GM23338 (cell line): ENCODE data around the gene CPB2. TPM values are rescaled to one million over a fixed set of nuclear protein-coding genes. Genes with fewer than 3 reads are reported as not detected.

Source experiments
- ATAC-seq: fragments of 200-7000 bp; cut with Tn5 transposase; 3 replicates; pipeline ENCODE4 v1.9.1; 2020
- DNase-seq: peaks from one replicate; pipeline ENCODE4 v3.0.0-alpha.2; 2015; ENCODE audit warnings: low spot score
- H2AFZ ChIP-seq: fragments of 200-600 bp; sonication (generic); 2 replicates; pipeline ENCODE4 v1.8.0; 2016; ENCODE audit warnings: antibody characterized with exemption, mild to moderate bottlenecking, moderate library complexity
- H3F3A ChIP-seq: fragments of 200-600 bp; sonication (generic); replicated peaks from 2 replicates; pipeline ENCODE4 v1.8.0; 2017; ENCODE audit warnings: antibody characterized with exemption, mixed run types, low read depth
- H3K27ac ChIP-seq: fragments of 200-600 bp; sonication (generic); 2 replicates; pipeline ENCODE4 v1.6.1; 2016; ENCODE audit warnings: low read depth
- H3K27me3 ChIP-seq: fragments of 200-600 bp; sonication (generic); 2 replicates; pipeline ENCODE4 v1.8.0; 2016; ENCODE audit warnings: mild to moderate bottlenecking, mixed run types, moderate library complexity; ENCODE audit not compliant: insufficient read depth
- H3K36me3 ChIP-seq: fragments of 200-600 bp; sonication (generic); 2 replicates; pipeline ENCODE4 v1.8.0; 2016; ENCODE audit warnings: mild to moderate bottlenecking; ENCODE audit not compliant: insufficient read depth
- H3K4me1 ChIP-seq: fragments of 200-600 bp; sonication (generic); 2 replicates; pipeline ENCODE4 v1.8.0; 2016; ENCODE audit warnings: mild to moderate bottlenecking, moderate library complexity; ENCODE audit not compliant: insufficient read depth
- H3K4me2 ChIP-seq: fragments of 200-600 bp; sonication (generic); 2 replicates; pipeline ENCODE4 v1.7.1; 2017; ENCODE audit warnings: mixed run types
- H3K4me3 ChIP-seq: fragments of 200-600 bp; sonication (generic); 2 replicates; pipeline ENCODE4 v1.6.1; 2016; ENCODE audit warnings: mixed run types
- H3K79me2 ChIP-seq: fragments of 200-600 bp; sonication (generic); replicated peaks from 2 replicates; pipeline ENCODE4 v1.8.0; 2017; ENCODE audit warnings: mild to moderate bottlenecking; ENCODE audit not compliant: insufficient read depth
- H3K9me2 ChIP-seq: fragments of 200-600 bp; sonication (generic); 2 replicates; pipeline ENCODE4 v1.8.0; 2017; ENCODE audit not compliant: insufficient read depth
- H4K20me1 ChIP-seq: fragments of 200-600 bp; sonication (generic); replicated peaks from 2 replicates; pipeline ENCODE4 v1.8.0; 2017; ENCODE audit warnings: mild to moderate bottlenecking; ENCODE audit not compliant: insufficient read depth
- H3K27ac Mint-ChIP-seq: 2 replicates; pipeline ENCODE4 v1.8.0; 2020; ENCODE audit warnings: inconsistent platforms, mild to moderate bottlenecking, moderate library complexity, mixed read lengths
- H3K27me3 Mint-ChIP-seq: 3 replicates; pipeline ENCODE4 v1.8.0; 2022; ENCODE audit warnings: low read depth, mild to moderate bottlenecking, moderate library complexity, mixed read lengths, inconsistent platforms; ENCODE audit not compliant: insufficient read depth, poor library complexity
- H3K36me3 Mint-ChIP-seq: 3 replicates; pipeline ENCODE4 v1.8.0; 2021; ENCODE audit warnings: low read depth, mild to moderate bottlenecking, inconsistent platforms, moderate library complexity, mixed read lengths
- H3K4me1 Mint-ChIP-seq: 3 replicates; pipeline ENCODE4 v1.8.0; 2020; ENCODE audit warnings: mild to moderate bottlenecking, inconsistent platforms, mixed read lengths
- H3K4me3 Mint-ChIP-seq: 3 replicates; pipeline ENCODE4 v1.8.0; 2021; ENCODE audit warnings: moderate library complexity, mild to moderate bottlenecking, inconsistent platforms, mixed read lengths
- H3K9me3 Mint-ChIP-seq: 3 replicates; pipeline ENCODE4 v1.8.0; 2020; ENCODE audit warnings: moderate library complexity, mild to moderate bottlenecking, inconsistent platforms, mixed read lengths
- CREB1 ChIP-seq: fragments of 250-450 bp; sonication (Bioruptor Pico); IDR thresholded peaks from 2 replicates; pipeline ENCODE4 v1.5.0; 2020; ENCODE audit warnings: low read depth, mild to moderate bottlenecking, moderate library complexity
- CTCF ChIP-seq, 2 experiments: fragments of 200-600 bp in 1 of 2; sonication (generic) in 1 of 2; conservative IDR thresholded peaks; 2 replicates each; pipeline versions ENCODE4 v1.5.1 to v1.6.1; 2016 to 2017; ENCODE audit warnings: antibody characterized with exemption in 2 of 2, low read depth in 2 of 2, mild to moderate bottlenecking in 2 of 2, moderate library complexity in 1 of 2
- ETS1 ChIP-seq: IDR thresholded peaks from 2 replicates; pipeline ENCODE4 v1.6.1; 2016; ENCODE audit warnings: antibody characterized with exemption
- EZH2 ChIP-seq: fragments of 200-600 bp; sonication (generic); IDR thresholded peaks from one replicate; pipeline ENCODE4 v1.8.0; 2017; ENCODE audit warnings: antibody characterized with exemption, mild to moderate bottlenecking, low read depth; ENCODE audit not compliant: unreplicated experiment
- EZH2phosphoT487 ChIP-seq: fragments of 200-600 bp; sonication (generic); IDR thresholded peaks from one replicate; pipeline ENCODE4 v1.8.1; 2018; ENCODE audit warnings: antibody characterized with exemption; ENCODE audit not compliant: unreplicated experiment
- JUNB ChIP-seq: IDR thresholded peaks from one replicate; pipeline ENCODE4 v1.6.1; 2016; ENCODE audit warnings: antibody characterized with exemption; ENCODE audit not compliant: unreplicated experiment
- NANOG ChIP-seq: IDR thresholded peaks from 2 replicates; pipeline ENCODE4 v1.6.1; 2016; ENCODE audit warnings: antibody characterized with exemption, borderline replicate concordance
- POLR2AphosphoS5 ChIP-seq: IDR thresholded peaks from 2 replicates; pipeline ENCODE4 v1.6.1; 2016; ENCODE audit warnings: antibody characterized with exemption, low read depth
- STAT1 ChIP-seq: IDR thresholded peaks from one replicate; pipeline ENCODE4 v1.6.1; 2016; ENCODE audit warnings: antibody characterized with exemption; ENCODE audit not compliant: unreplicated experiment
- ZNF114 ChIP-seq: fragments of 250-450 bp; sonication (Bioruptor Pico); IDR thresholded peaks from 2 replicates; pipeline ENCODE4 v1.5.0; 2020; ENCODE audit warnings: mild to moderate bottlenecking, moderate library complexity
- ZNF331 ChIP-seq: fragments of 250-450 bp; sonication (Bioruptor Pico); IDR thresholded peaks from 2 replicates; pipeline ENCODE4 v1.5.0; 2020; ENCODE audit warnings: low read depth, mild to moderate bottlenecking, moderate library complexity
- ZNF462 ChIP-seq: fragments of 250-450 bp; sonication (Bioruptor Pico); IDR thresholded peaks from 2 replicates; pipeline ENCODE4 v1.5.0; 2020; ENCODE audit warnings: mild to moderate bottlenecking, moderate library complexity
- polyA plus RNA-seq: library from polyadenylated mRNA; unstranded; fragments of >200 nt; fragmentation: Nextera tagmentation; extraction: Ambion mirVana; gene quantifications from 2 replicates; pipeline ENCODE4 v1.2.1, GENCODE V29; 2016
- total RNA-seq: library from RNA; depleted of rRNA; stranded (reverse); fragments of >200 nt; shearing (Covaris generic); gene quantifications from 2 replicates; pipeline ENCODE4 v1.2.3, GENCODE V29; 2014

The CPB2 gene
- total and polyA plus RNA-seq, 2 experiments from 2014 or later: 0.47 TPM; not detected in 1

DNA sequence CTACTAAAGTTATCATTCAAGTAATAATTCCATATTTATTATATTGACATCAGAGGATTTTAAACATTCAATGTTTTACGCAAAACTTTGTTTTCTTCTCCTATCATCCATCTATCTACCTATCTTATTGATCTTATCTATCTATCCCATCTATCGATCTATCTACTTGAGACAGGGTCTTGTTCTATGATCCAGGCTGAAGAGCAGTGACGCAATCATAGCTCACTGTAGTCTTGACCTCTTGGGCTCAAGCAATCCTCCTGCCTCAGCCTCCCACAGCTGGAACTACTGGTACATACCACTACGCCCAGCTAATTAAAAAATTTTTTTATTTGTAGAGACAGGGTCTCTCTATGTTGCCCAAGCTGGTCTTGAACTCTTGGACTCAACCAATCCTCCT, 79.7 kb downstream of the CPB2 start (continued):
- TF ChIP-seq CTCF (conservative IDR thresholded peaks at IDR 0.05; ENCODE audit: low read depth in 2 of 2) (no peak), ETS1 (no peak), CREB1 (CRISPR knock-in tag) (no peak), EZH2phosphoT487 (no peak), ZNF331 (no peak), JUNB (no peak), EZH2 (no peak), POLR2AphosphoS5 (no peak)

DNA sequence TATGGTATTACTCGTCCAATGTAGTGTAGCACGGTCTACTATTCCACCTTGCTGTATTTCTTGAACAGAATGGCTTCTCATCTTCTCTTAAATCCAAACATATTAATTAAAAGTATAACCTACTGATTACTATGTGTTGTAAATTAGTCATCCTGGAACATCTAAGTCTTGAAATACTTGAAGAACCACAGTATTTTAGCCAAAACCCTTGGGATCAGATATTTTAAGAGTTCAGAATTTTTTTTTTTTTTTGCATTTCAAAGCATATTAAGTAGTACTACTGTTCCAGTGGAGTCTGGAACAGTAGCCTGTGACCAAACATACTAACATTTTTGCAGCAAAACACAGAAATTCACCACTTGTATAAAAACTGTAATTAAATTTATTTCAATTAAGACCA, 82.4 kb downstream of the CPB2 start:
- Histone ChIP-seq H3F3A (no peaks in the 10 kb centered on the region), H3K9me2 (no peaks in the 10 kb centered on the region), H3K79me2 (peaks cover 28% of the 10 kb centered on the region), H3K4me1 (no peaks in the 10 kb centered on the region), H3K27me3 (no peaks in the 10 kb centered on the region), H2AFZ (no peak overlapping the region), H3K27ac (no peak overlapping the region), H3K4me2 (no peak overlapping the region), H3K4me3 (no peak overlapping the region), H3K36me3 (peaks cover 3% of the 10 kb centered on the region; the same call in 1 of the 2 replicates), H4K20me1 (no peaks in the 10 kb centered on the region)
- Mint-ChIP-seq H3K4me3 (no peak overlapping the region), H3K4me1 (peaks cover 3% of the 10 kb centered on the region; the same call in 1 of the 3 replicates), H3K27ac (no peak overlapping the region), H3K9me3 (no peaks in the 10 kb centered on the region; the same call in 2 of the 3 replicates), H3K27me3 (no peaks in the 10 kb centered on the region), H3K36me3 (peaks cover 5% of the 10 kb centered on the region; the same call in 2 of the 3 replicates)
- ATAC-seq (no peak), DNase-seq (no peak)
- TF ChIP-seq CTCF (conservative IDR thresholded peaks at IDR 0.05; ENCODE audit: low read depth in 2 of 2) (no peak), ZNF114 (no peak), EZH2 (no peak), STAT1 (no peak), ETS1 (no peak), EZH2phosphoT487 (no peak), ZNF462 (no peak), NANOG (no peak), JUNB (no peak), ZNF331 (no peak)
